ENCODE data around the gene RIOK3.
"Not testable (repeated sequence)": the region's sequence is repeated elsewhere in the genome, so short reads cannot be mapped to it uniquely, and the experiment has no call there.

GRCh38 chr18:23510923-23511322 is 57.8 kb downstream of the RIOK3 start:
- TF ChIP-seq CTCF (IDR thresholded peaks at IDR 0.05 in 4 of 5, conservative IDR thresholded peaks at IDR 0.05 in 1 of 5); POLR2A (IDR thresholded peaks at IDR 0.05): not testable (repeated sequence)
